ENCODE measurements around the gene ATAD1. TPM values are rescaled to one million over a fixed set of nuclear protein-coding genes. Genes with fewer than 3 reads are reported as not detected.
"Not testable (repeated sequence)": the region's sequence is repeated elsewhere in the genome, so short reads cannot be mapped to it uniquely, and the experiment has no call there.

Gene ATAD1
- total RNA-seq, 1 donor from 2014 or later, result 49.9 TPM

DNA sequence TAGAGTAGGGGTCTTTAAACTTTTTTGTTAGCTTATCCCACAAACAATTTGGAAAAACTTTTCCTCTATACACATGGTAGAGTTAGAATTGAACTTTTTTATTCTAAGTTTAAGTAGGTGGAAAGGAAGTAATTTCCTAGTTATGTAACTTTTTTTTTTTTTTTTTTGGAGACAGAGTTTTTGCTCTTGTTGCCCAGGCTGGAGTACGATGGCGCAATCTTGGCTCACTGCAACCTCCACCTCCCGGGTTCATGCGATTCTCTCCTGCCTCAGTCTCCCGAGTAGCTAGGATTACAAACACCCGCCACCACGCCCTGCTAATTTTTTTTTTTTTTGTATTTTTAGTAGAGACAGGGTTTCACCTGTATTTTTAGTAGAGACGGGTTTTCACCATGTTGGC is 28.7 kb upstream of the ATAD1 start:
- not testable (repeated sequence) for DNase-seq (ENCODE audit: low spot score)

DNA sequence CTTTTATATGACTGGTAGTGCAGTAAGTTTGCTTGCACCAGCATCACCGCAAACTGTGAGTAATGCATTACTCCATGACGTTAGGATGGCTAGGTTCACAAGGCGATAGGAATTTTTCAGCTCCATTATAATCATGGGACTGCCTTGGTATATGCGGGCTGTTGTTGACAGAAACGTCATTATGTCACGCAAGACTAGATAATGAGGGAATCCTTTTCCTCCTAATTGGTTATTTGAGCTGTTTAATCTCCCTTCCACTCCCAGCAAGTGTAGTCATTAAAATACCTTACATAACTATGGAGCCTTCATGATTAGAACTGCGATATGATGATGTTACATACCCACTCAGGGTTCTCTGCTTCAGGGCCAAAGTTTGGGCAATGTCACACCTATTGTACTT is 28.0 kb upstream of the ATAD1 start:
- DNase-seq (ENCODE audit: low spot score), result no peak

- no peak for DNase-seq (ENCODE audit: low spot score)
Measured at GRCh38 chr10:87845624-87845998, 27.6 kb upstream of the ATAD1 start.

DNA sequence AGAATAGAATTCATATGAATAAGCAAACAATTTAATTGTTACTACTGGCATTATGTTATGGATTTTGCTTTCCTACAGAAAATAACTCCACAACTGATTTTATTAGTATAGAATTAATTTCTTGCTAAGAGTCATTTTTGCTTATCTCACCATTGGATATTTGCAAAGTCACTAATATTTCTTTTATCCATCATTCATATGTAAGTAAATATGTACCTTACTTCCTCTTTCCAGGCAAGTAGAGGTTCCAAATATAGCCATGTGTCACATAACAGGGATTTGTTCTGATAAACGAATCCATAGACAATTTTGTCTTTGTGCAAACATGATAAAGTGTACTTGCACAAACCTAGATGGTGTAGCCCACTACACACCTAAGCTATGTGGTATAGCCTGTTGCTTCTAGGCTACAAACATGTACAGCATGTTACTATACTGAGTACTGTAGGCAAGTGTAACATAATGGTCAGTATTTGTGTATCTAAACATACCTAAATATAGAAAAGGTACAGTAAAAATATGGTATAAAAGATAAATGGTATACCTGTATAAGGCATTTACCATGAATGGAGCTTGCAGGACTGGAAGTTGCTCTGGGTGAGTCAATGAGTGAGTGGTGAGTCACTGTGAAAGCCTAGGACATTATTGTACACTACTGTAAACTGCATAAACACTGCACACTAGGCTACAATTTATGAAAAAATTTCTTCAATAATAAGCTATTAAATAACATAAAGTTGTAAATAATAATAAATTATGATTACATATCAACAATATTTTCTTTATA is 27.0 kb upstream of the ATAD1 start:
- no peak for DNase-seq (ENCODE audit: low spot score)

GRCh38 chr10:87843714-87844113 is 25.7 kb upstream of the ATAD1 start:
- DNase-seq (ENCODE audit: low spot score), result no peak

GRCh38 chr10:87842776-87843497 is 24.9 kb upstream of the ATAD1 start:
- DNase-seq (ENCODE audit: low spot score), result no peak

DNA sequence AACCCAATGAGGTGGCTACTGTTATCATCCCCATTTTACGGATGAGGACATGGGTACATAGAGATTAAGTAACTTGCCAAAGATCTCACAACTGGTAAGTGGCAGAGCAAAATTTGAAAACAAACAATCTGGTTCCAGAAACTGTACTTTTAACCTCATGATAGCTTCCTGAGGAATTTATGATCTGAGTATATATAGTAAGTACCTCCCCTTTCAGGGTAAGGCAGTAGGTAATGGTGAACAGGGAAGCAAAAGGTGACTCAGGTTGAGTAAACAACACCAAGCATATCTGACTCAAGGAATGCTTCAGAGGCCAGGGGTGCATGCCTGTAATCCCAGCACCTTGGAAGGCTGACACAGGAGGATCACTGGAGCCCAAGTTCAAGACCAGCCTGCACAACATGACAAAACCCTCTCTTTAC is 24.2 kb upstream of the ATAD1 start:
- no peak for DNase-seq (ENCODE audit: low spot score)

DNA sequence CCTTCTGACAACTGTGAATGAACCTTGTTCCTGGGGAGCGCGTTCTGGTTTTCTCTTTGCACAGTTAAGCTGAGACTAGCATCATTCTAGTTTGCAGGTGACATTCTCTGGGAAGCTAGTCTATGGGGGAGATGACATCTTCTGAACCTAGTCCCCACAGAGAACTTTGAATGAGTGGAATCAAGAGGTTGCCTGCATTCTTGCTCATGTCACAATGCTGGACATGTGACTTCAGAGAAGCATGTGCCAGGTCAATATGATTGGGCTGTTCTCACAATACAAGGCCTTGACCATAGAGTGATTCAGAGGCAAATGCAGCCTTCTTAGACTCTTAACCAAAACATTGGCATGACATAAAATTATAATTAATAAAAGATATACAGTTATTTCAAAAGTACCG is 23.2 kb upstream of the ATAD1 start:
- no peak for DNase-seq (ENCODE audit: low spot score)

GRCh38 chr10:87838650-87839049 is 20.6 kb upstream of the ATAD1 start:
- no peak for DNase-seq (ENCODE audit: low spot score)

- no peak for DNase-seq (ENCODE audit: low spot score)
Measured at GRCh38 chr10:87837445-87837844, 19.4 kb upstream of the ATAD1 start.

DNA sequence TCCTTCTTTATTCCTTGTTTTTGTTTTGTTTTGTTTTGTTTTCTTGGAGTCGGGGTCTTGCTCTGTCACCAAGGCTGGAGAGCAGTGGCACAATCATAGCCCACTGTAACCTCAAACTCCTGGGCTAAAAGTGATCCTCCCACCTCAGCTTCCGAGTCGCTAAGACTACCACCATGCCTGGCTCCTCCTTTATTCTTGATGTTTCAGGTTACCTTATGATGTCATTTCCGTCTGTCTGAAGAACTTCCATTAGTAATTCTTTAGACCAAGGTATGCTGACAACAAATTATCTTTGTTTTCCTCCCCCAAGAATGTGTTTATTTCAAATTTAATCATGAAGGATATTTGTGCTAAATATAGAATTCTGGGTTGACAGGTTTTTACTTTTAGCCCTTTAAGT is 18.1 kb upstream of the ATAD1 start:
- no peak for DNase-seq (ENCODE audit: low spot score)

DNA sequence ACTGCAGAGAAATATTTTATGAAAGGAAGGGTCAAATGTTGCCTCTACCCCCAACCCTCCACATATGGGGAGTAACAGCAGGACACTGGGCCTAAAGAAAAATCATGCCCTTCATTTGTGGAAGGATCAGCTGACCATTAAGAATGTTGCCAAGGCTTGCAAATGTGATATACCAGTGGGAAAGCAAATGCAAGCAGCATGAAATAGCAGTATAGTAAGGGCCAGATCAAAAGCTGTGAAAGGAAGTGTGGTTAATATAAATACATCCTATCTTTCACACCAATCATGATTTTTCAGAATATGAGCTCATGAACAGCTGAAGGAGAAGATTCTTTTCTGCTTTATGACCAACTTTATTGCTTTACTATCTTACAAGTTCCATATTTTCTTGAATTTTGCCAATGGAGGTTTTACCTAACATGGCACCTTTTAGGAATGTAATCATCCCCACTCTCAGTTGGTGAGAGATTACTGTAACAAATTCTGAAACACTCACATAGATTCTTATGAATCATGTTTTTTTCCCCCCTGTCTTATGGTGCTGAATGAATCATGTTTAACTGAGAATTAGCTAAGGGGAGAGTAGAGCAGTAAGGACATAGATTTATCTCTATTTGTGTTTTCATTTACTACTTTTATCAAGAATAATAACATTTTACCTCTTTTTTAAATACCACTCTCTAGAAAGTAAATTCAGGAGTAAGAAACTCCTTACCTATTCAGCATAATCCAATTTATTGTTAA is 12.1 kb upstream of the ATAD1 start:
- DNase-seq (ENCODE audit: low spot score), result no peak

DNA sequence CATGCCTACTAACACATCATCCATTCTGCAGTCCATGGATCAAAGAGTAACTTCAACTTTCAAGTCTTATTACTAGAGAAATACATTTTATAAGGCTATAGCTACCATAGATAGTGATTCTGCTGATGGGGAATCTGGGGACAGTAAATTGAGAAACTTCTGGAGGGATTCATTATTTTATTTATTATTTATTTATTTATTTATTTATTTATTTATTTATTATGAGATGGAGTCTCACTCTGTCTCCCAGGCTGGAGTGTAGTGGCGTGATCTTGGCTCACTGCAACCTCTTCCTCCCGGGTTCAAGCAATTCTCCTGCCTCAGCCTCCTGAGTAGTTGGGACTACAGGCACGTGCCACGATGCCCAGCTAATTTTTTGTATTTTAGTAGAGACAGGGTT is 11.0 kb upstream of the ATAD1 start:
- not testable (repeated sequence) for DNase-seq (ENCODE audit: low spot score)

DNA sequence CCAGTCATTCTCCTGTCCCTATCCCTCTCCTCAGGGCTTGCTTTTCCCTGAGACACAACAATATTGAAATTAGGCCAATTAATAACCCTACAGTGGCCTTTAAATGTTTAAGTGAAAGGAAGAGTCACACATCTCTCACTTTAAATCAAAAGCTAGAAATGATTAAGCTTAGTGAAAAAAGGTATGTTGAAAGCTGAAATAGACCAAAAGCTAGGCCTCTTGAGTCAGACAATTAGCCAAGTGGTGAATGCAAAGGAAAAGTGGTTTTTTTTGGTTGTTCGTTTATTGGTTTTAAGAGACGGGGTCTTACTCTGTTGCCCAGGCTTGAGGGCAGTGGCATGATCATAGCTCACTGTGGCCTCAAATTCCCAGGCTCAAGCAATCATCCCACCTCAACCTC is 9.7 kb upstream of the ATAD1 start:
- no peak for DNase-seq (ENCODE audit: low spot score)

DNA sequence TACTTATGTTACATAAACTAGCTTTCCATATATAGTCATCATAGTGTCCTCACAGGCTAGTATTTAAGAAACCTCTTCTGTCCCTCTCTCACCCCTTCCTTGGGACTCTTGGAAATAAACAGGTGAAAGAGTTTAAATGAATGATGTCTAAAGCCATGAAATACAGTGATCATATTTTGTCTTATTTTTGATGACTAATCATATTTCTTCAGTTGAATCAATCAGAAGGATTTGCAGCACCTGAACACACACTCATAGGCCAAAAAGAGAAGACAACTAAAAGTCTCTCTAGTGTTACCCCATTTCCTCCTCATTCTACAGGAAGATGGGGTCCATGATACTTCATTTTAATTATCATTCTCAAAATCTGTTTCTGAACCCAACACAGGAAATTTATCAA is 8.6 kb upstream of the ATAD1 start:
- DNase-seq (ENCODE audit: low spot score), result no peak

GRCh38 chr10:87819289-87819585 is 1.2 kb upstream of the ATAD1 start:
- no peak for DNase-seq (ENCODE audit: low spot score)

DNA sequence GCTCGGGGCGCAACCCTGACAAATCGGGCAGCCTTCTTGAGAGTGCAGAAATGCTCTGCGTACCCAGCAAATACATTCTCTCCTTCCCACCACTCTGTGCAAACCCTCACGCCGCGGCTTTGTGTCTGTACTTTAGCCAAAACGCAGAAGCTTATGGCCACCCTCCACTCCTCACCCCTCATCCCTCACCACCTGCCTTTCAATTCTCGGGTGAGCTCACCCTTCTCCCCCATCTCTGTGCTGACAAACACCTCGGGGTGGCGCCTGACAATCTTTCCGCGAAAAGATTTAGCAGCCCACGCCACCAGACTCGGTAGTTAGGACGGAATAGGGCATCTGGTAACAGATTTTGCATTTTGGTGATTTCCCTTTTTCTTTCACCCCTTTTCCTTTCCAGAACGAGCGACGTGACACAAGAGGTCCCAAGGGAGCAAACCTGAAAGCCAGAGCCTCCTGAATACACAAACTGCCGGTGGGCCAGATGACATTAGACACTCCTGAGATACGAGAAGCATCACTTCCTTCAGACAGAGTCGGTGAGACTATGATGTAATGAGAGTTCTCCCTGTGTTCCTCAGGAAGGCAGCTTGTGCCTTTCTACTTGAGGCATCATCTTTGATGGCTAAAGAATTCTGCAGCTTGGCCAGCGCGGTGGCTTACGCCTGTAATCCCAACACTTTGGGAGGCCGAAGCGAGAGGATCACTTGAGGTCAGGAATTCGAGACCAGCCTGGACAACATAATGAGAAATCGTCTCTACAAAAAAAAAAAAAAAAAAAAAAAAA is 671 bp upstream of the ATAD1 start:
- no peak for DNase-seq (ENCODE audit: low spot score)

DNA sequence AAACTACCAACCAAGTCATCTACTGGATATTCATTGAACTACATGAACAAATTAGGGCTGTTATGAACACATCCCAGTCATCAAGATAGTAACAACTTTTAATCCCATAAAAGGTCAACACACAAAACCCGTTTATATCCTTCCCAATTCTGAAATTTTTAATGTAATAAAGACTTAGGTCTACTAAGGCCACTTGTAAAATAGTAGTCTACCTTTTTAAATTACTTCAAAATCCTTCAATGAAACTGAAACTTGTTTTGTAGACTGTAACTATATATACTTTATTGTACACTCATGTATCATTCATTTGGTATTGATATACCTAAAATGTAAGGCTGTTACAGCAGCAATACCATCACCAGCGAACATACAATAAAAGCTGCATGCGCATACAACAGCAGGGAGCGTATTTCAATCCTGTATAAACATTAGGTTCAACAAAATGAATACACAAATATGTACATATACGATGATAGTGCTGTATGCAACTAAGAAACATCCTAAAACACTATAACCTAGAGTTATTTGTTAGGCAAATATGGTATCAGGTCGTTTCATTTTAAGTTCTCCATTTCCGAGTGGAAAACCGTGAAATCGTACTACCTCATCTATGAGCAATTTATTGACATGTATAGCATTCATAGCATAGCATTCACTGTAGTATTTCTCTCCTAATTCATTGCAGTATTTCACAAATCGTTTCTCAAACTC is 973 bp downstream of the ATAD1 start:
- DNase-seq (ENCODE audit: low spot score), result no peak

DNA sequence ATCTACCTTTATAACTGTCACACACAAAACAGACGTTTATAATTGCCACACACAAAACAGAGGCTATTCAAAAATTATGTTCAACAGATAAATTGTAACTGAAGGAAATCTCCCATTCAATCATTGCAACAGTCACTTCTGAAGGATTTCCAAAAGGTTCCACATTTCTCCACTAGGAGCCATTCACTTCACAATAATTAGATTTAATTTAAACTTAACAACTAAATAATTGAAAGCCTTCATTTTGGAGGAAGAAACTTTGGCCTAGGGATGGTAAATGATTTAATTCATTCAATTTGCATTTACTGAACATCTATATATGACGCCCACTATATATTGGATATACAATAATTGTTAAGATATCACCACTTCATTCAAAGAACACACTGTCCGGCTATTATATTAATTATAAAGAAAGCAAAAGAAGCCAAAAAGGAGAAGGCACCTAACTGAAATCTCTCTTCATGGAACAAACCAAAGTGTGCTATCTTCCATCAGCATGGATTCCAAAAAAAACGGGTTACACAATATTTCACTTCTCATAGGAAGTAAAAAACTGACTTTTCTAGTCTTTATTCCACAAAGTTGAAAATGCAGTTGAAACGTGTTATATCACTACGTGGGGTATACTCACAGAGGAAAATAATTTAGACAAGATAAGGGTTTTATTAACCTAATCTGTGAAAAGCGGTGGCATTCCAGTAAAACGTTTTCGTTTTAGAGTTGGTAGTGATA is 1.7 kb downstream of the ATAD1 start:
- DNase-seq (ENCODE audit: low spot score), result no peak

DNA sequence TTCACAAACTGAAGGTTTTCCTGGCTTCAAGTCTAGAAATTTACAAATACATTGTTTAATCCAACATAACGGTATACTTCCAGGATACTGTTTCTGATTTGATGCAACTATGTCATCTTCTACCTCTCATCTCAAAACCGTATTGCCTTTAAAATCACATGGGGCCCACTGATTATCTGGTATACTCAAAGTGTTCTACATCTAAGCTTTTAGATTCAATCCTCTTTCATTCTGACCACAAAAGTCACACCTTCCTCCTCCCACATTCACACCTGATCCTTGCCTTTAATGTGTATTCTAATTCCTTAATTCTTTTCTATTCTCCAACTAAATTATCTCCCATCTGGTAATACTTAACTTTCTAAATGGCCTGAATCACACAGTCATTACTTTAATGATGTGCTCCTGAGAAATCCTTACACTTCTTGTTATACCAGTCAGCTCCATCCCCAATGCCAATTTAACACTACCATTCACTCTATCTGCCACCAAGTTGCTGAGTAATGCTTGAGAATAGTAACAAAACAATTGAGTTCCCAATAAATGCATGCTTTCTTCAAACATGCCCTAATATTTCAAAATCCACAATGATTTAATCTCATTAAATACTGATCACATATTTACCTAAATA is 13.0 kb downstream of the ATAD1 start:
- no peak for DNase-seq (ENCODE audit: low spot score)

Data from mesenteric fat pad (tissue), 1 donor.